SU-DHL-6 (cell line): Measurements from ENCODE around the gene B3GNT3.

Source experiments
- H2AFZ ChIP-seq: fragments of 200-600 bp; sonication (generic); 2 replicates; pipeline ENCODE4 v1.6.1; 2014; ENCODE audit warnings: low read depth, mild to moderate bottlenecking, moderate library complexity, mixed read lengths, antibody characterized with exemption, low read length; ENCODE audit not compliant: severe bottlenecking
- H3F3A ChIP-seq: fragments of 200-600 bp; shearing (Covaris generic); 2 replicates; pipeline ENCODE4 v1.6.0; 2016; ENCODE audit warnings: antibody characterized with exemption, mild to moderate bottlenecking; ENCODE audit not compliant: insufficient read depth
- H3K27ac ChIP-seq: fragments of 200-600 bp; sonication (generic); 2 replicates; pipeline ENCODE4 v1.5.1; 2016; ENCODE audit warnings: low read depth, mild to moderate bottlenecking, low read length, moderate library complexity, mixed read lengths
- H3K27me3 ChIP-seq: fragments of 200-600 bp; sonication (generic), shearing (Covaris generic); 2 replicates; pipeline ENCODE4 v1.6.0; 2014; ENCODE audit warnings: mild to moderate bottlenecking, low read length
- H3K36me3 ChIP-seq: fragments of 200-600 bp; sonication (generic); 2 replicates; pipeline ENCODE4 v1.6.1; 2014; ENCODE audit warnings: mild to moderate bottlenecking, low read length, mixed read lengths
- H3K4me2 ChIP-seq: fragments of 300-600, 200-600 bp; shearing (Covaris generic), sonication (generic); 2 replicates; pipeline ENCODE4 v1.6.0; 2014; ENCODE audit warnings: low read length, low read depth, mild to moderate bottlenecking; ENCODE audit not compliant: poor library complexity, severe bottlenecking
- H3K4me3 ChIP-seq: fragments of 200-600 bp; sonication (generic); 2 replicates; pipeline ENCODE4 v1.5.1; 2014; ENCODE audit warnings: antibody characterized with exemption, low read length, mild to moderate bottlenecking, mixed read lengths; ENCODE audit not compliant: insufficient read depth, poor library complexity, severe bottlenecking
- H3K79me2 ChIP-seq: fragments of 200-600 bp; sonication (generic); 2 replicates; pipeline ENCODE4 v1.6.1; 2014; ENCODE audit warnings: mild to moderate bottlenecking, low read length, moderate library complexity; ENCODE audit not compliant: insufficient read depth
- H3K9ac ChIP-seq: fragments of 200-600 bp; sonication (generic); 2 replicates; pipeline ENCODE4 v1.7.0; 2014; ENCODE audit warnings: mild to moderate bottlenecking, low read length
- H3K9me2 ChIP-seq: fragments of 200-600 bp; sonication (generic); replicated peaks from 2 replicates; pipeline ENCODE4 v1.6.1; 2014; ENCODE audit warnings: low read length; ENCODE audit not compliant: insufficient read depth
- H3K9me3 ChIP-seq: fragments of 200-600 bp; sonication (generic); 2 replicates; pipeline ENCODE4 v1.6.1; 2014; ENCODE audit warnings: low read length, mixed read lengths; ENCODE audit not compliant: insufficient read depth
- H4K20me1 ChIP-seq: fragments of 200-600 bp; sonication (generic); 2 replicates; pipeline ENCODE4 v1.6.1; 2014; ENCODE audit warnings: low read depth, mild to moderate bottlenecking, antibody characterized with exemption, low read length, moderate library complexity, mixed read lengths
- CTCF ChIP-seq: fragments of 200-600 bp; sonication (generic); IDR thresholded peaks from one replicate; pipeline ENCODE4 v1.5.1; 2017; ENCODE audit warnings: antibody characterized with exemption, mild to moderate bottlenecking, low read length, moderate library complexity; ENCODE audit not compliant: insufficient read depth, poor library complexity, severe bottlenecking
- EZH2phosphoT487 ChIP-seq: fragments of 200-600 bp; sonication (generic), shearing (Covaris generic); conservative IDR thresholded peaks from 2 replicates; pipeline ENCODE4 v1.6.1; 2018; ENCODE audit warnings: mild to moderate bottlenecking, antibody characterized with exemption, low read length, moderate library complexity, mixed read lengths

Gene B3GNT3

GRCh38 chr19:17830567-17831418 is 35.9 kb downstream of the B3GNT3 start:
- Histone ChIP-seq H2AFZ (no peak overlapping the region), H3K79me2 (no peaks in the 10 kb centered on the region), H3K9ac (no peak overlapping the region), H3K36me3 (no peaks in the 10 kb centered on the region), H3K9me2 (no peaks in the 10 kb centered on the region), H3K27me3 (no peaks in the 10 kb centered on the region), H3K9me3 (no peaks in the 10 kb centered on the region), H3K4me2 (no peak overlapping the region), H3K4me3 (no peak overlapping the region), H4K20me1 (no peaks in the 10 kb centered on the region), H3K27ac (no peak overlapping the region), H3F3A (no peaks in the 10 kb centered on the region)
- TF ChIP-seq EZH2phosphoT487 (no peak), CTCF (no peak)

- H3K27ac ChIP-seq: no peak overlapping the region
- no peak overlapping the region for H2AFZ ChIP-seq
- H3F3A ChIP-seq: no peaks in the 10 kb centered on the region
- TF ChIP-seq CTCF: no peak
- TF ChIP-seq EZH2phosphoT487: no peak
- H3K9ac ChIP-seq: no peak overlapping the region
- H3K36me3 ChIP-seq: no peaks in the 10 kb centered on the region
- no peaks in the 10 kb centered on the region for H3K79me2 ChIP-seq
- no peaks in the 10 kb centered on the region for H3K9me2 ChIP-seq
- H3K27me3 ChIP-seq: no peaks in the 10 kb centered on the region
- H3K4me3 ChIP-seq: no peak overlapping the region
- H3K4me2 ChIP-seq: no peak overlapping the region
- no peaks in the 10 kb centered on the region for H3K9me3 ChIP-seq
- no peaks in the 10 kb centered on the region for H4K20me1 ChIP-seq
Observed at GRCh38 chr19:17831419-17831888, 36.5 kb downstream of the B3GNT3 start.

GRCh38 chr19:17832443-17833208 is 37.7 kb downstream of the B3GNT3 start:
- Histone ChIP-seq H3K9ac (no peak overlapping the region), H3K9me3 (no peaks in the 10 kb centered on the region), H3K79me2 (no peaks in the 10 kb centered on the region), H3K27ac (no peak overlapping the region), H3K4me3 (no peak overlapping the region), H4K20me1 (no peaks in the 10 kb centered on the region), H3K4me2 (no peak overlapping the region), H2AFZ (no peak overlapping the region), H3K9me2 (no peaks in the 10 kb centered on the region), H3K36me3 (no peaks in the 10 kb centered on the region), H3K27me3 (no peaks in the 10 kb centered on the region), H3F3A (no peaks in the 10 kb centered on the region)
- no peak for TF ChIP-seq CTCF
